ENCODE measurements around the gene GRM5. TPM values are rescaled to one million over a fixed set of nuclear protein-coding genes. Genes with fewer than 3 reads are reported as not detected.
"Not testable (repeated sequence)": the region's sequence is repeated elsewhere in the genome, so short reads cannot be mapped to it uniquely, and the experiment has no call there.

GRM5 gene
- polyA plus RNA-seq, 3 donors from 2014 or later, result not detected

DNA sequence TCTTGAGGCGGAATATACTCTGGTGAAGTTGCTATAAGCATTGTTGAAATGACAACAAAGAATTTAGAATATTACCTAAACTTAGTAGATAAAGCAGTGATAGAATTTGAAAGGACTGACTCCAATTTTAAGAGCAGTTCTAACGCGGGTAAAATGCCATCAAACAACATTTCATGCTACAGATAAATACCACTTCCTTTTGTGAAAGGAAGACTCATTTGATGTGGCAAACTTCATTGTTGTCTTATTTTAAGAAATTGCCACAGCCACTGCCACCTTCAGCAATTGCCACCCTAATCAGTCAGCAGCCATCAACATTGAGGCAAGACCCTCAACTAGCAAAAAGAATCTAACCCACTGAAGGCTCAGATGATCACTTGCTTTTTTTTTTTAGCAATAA lies 220.8 kb downstream of the GRM5 start:
- H3K36me3 Mint-ChIP-seq; H3K27me3 Mint-ChIP-seq (ENCODE audit: low read depth in 3 of 3): not testable (repeated sequence)
- peaks cover 28% of the 10 kb centered on the region in 2 donors for H3K4me1 Mint-ChIP-seq
- peak in 2 of 3 donors; percentile 5 to 14 for DNase-seq
- peak overlapping the region; percentile 16 to 61 (median 40) for H3K4me3 Mint-ChIP-seq
- peak overlapping the region in 2 of 6 donors; percentile 74 to 85 for H3K27ac Mint-ChIP-seq
- peaks cover 2 to 27% (median 6%) of the 10 kb centered on the region in 6 donors for H3K9me3 Mint-ChIP-seq

DNA sequence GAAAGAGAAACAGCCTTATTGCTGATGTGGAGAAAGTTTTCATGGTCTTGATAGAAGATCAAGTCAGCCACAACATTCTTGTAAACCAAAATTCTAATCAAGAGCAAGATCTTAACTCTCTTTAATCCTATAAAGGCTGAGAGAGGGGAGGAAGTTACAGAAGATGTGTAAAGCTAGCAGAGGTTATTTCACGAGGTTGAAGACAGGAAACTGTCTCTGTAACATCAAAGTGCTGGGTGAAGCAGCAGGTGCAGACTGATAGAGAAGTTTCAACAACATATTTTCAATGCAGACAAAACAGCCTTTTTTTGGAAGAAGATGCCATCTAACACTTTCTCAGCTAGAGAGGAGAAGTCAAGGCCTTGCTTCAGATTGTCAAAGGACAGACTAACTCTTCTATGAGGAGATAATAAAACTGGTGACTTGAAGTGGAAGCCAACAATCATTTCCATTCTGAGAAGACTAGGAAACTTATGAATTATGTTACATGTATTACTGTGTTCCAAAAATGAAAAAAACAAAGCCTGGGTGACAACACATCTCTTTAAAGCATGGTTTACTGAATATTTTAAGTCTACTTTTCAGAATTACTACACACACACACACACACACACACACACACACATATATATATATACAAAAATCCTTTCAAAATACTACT lies 221.9 kb downstream of the GRM5 start:
- peaks cover 28% of the 10 kb centered on the region in 2 donors for H3K4me1 Mint-ChIP-seq
- H3K27ac Mint-ChIP-seq, result peak overlapping the region; percentile 2 to 85 (median 74)
- not testable (repeated sequence) for H3K27me3 Mint-ChIP-seq (ENCODE audit: low read depth in 3 of 3); H3K36me3 Mint-ChIP-seq
- peak overlapping the region; percentile 15 to 54 (median 26) for H3K4me3 Mint-ChIP-seq
- DNase-seq, result peak; percentile 14 to 40 (median 32)
- H3K9me3 Mint-ChIP-seq, result peaks cover 2 to 30% (median 7%) of the 10 kb centered on the region in 6 donors

GRCh38 chr11:88838139-88838538 lies 227.6 kb downstream of the GRM5 start:
- peaks cover 2 to 15% (median 6%) of the 10 kb centered on the region in 6 donors for H3K9me3 Mint-ChIP-seq
- H3K27me3 Mint-ChIP-seq (ENCODE audit: low read depth in 3 of 3); H3K27ac Mint-ChIP-seq; DNase-seq; H3K36me3 Mint-ChIP-seq; H3K4me3 Mint-ChIP-seq; H3K4me1 Mint-ChIP-seq: not testable (repeated sequence)

DNA sequence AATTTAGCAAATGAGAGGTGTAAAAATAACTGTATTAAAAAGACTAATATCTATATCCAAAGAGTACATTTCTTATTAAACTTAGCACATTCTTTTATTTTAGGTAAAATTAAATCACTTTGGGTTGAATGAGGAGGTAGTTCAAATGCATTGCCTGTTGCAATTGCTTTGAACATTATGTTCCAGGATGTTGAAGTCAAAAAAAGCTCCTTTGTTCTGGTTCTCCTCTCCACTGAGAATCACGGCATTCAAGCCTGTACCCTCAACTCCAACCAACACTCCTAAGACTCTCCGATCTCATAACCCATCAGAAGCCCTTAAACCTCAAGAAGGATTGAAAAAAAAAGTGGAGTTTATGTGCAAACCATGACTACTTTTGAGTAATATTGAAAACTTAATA lies 230.1 kb downstream of the GRM5 start:
- H3K4me3 Mint-ChIP-seq; H3K36me3 Mint-ChIP-seq; H3K4me1 Mint-ChIP-seq; DNase-seq; H3K27me3 Mint-ChIP-seq (ENCODE audit: low read depth in 3 of 3); H3K27ac Mint-ChIP-seq: not testable (repeated sequence)
- H3K9me3 Mint-ChIP-seq, result peaks cover 2 to 18% (median 5%) of the 10 kb centered on the region in 6 donors

DNA sequence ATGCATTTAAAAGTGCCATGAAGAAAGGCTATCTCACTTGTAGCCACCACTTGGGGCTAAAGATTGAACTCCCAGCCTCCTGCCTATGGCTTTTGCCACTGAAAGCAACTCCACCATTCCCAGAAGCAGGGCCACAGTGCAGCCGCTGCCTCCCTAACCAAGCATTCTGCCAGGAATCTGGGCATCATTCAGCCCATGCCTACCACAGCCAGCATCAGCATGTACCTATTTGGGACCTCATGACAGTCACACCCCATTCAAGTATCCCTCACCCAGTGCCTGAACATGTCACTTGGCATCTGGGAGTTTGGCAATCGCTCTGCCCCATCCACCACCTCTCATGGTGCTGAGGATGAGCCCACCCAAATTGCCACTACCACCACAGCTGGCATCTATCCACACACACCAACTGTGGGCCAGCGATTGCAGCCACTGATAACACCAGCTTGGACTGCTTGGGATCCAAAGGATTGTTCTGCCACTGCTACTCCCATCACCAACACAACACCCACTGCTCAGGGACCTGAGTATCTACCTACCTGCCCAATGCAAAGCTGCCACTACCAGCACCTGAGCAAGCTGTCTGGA lies 234.4 kb downstream of the GRM5 start:
- Mint-ChIP-seq H3K27ac (no peak overlapping the region), H3K27me3 (ENCODE audit: low read depth in 3 of 3) (no peaks in the 10 kb centered on the region), H3K36me3 (no peaks in the 10 kb centered on the region), H3K4me1 (no peaks in the 10 kb centered on the region), H3K9me3 (peaks cover 4 to 22% (median 9%) of the 10 kb centered on the region in 6 donors), H3K4me3 (no peak overlapping the region)
- DNase-seq, result no peak

- DNase-seq, result no peak
- no peak overlapping the region for H3K27ac Mint-ChIP-seq
- H3K4me3 Mint-ChIP-seq, result no peak overlapping the region
- H3K9me3 Mint-ChIP-seq, result peaks cover 0 to 23% (median 8%) of the 10 kb centered on the region in 6 donors
- no peaks in the 10 kb centered on the region for H3K4me1 Mint-ChIP-seq
- H3K36me3 Mint-ChIP-seq, result no peaks in the 10 kb centered on the region
- no peaks in the 10 kb centered on the region for H3K27me3 Mint-ChIP-seq (ENCODE audit: low read depth in 3 of 3)
Measured at GRCh38 chr11:88827018-88827676, 238.6 kb downstream of the GRM5 start.

DNA sequence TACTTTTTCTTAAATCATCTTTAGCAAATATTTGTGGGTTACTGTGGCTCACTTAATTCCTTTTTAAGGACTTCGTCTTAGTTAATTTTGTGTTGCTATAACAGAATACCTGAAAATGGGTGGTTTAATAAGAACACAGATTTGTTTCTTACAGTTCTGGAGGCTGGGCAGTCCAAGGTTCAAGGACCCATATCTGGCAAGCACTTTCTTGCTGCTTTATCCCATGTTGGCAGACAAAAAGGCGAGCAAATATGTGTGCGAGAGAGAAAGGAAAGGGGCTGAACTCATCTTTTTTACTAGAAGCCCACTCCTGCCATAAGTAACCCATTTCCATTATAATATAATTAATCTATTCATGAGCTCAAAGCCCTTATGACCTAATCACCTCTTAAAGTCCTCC lies 246.2 kb downstream of the GRM5 start:
- Mint-ChIP-seq H3K27me3 (ENCODE audit: low read depth in 3 of 3) (peaks cover 0 to 4% (median 0%) of the 10 kb centered on the region in 3 donors), H3K27ac (no peak overlapping the region), H3K4me1 (peaks cover 4 to 11% of the 10 kb centered on the region in 2 donors)

DNA sequence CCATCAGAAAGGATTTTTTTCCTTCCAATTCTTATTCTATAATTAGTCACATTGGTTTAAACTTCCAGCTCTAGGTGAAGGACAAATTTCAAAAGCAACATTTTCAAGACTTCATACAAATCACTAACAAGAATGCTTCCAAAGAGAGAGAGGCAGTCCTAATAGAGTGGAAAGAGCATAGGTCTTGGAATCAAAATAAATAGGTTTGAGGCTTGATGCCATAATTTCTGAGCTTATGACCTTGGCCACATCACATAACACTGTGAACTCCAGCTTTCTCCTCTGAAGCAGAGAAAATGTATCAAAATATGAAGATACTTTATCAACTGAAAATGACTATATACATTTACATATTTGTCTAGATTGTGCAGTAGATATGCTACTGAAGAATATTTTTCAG lies 246.8 kb downstream of the GRM5 start:
- no peak for DNase-seq
- no peak overlapping the region for H3K4me3 Mint-ChIP-seq
- H3K9me3 Mint-ChIP-seq, result peaks cover 0 to 18% (median 8%) of the 10 kb centered on the region in 6 donors
- peaks cover 0 to 4% (median 0%) of the 10 kb centered on the region in 3 donors for H3K27me3 Mint-ChIP-seq (ENCODE audit: low read depth in 3 of 3)
- H3K27ac Mint-ChIP-seq, result no peak overlapping the region
- H3K4me1 Mint-ChIP-seq, result peaks cover 5 to 18% of the 10 kb centered on the region in 2 donors
- H3K36me3 Mint-ChIP-seq, result peaks cover 0 to 5% (median 0%) of the 10 kb centered on the region in 3 donors

More for the DNA sequence above, 246.2 kb downstream of the GRM5 start:
- Mint-ChIP-seq H3K36me3 (peaks cover 0 to 5% (median 0%) of the 10 kb centered on the region in 3 donors), H3K4me3 (no peak overlapping the region), H3K9me3 (peaks cover 0 to 14% (median 7%) of the 10 kb centered on the region in 6 donors)
- DNase-seq, result no peak

- H3K4me1 Mint-ChIP-seq, result peaks cover 9 to 31% of the 10 kb centered on the region in 2 donors
- peaks cover 0 to 4% (median 0%) of the 10 kb centered on the region in 3 donors for H3K27me3 Mint-ChIP-seq (ENCODE audit: low read depth in 3 of 3)
- peak; percentile 13 to 33 (median 18) for DNase-seq
- H3K9me3 Mint-ChIP-seq, result peaks cover 0 to 22% (median 6%) of the 10 kb centered on the region in 6 donors
- peak overlapping the region in 4 of 6 donors; percentile 19 to 65 (median 40) for H3K27ac Mint-ChIP-seq
- H3K36me3 Mint-ChIP-seq, result peaks cover 0 to 5% (median 4%) of the 10 kb centered on the region in 3 donors
- H3K4me3 Mint-ChIP-seq, result peak overlapping the region; percentile 9 to 58 (median 19)
Measured at GRCh38 chr11:88815505-88815904, 250.3 kb downstream of the GRM5 start.

DNA sequence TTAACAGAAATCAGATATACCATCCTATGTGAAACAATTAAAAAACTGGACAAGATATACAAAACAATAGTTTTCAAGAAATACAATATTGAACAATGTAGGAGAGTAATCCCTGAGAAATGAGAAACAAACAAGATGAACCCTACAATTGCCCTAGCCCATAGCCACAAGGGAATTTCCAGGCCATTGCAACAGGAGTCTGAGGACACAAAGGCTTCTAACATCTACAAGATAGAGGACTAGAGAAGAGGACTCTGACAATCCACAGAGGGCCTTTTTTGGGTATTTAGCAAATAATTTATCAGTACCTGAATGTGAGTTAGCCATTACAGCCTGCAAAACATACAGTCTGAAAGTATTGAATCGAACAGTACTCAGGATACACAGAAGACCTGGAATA lies 251.7 kb downstream of the GRM5 start:
- Mint-ChIP-seq H3K27me3 (ENCODE audit: low read depth in 3 of 3) (peaks cover 0 to 4% (median 0%) of the 10 kb centered on the region in 3 donors), H3K36me3 (peaks cover 0 to 5% (median 4%) of the 10 kb centered on the region in 3 donors), H3K27ac (no peak overlapping the region), H3K4me3 (no peak overlapping the region), H3K4me1 (peaks cover 9 to 31% of the 10 kb centered on the region in 2 donors), H3K9me3 (peaks cover 2 to 22% (median 7%) of the 10 kb centered on the region in 6 donors)
- DNase-seq, result no peak

GRCh38 chr11:88813233-88813915 lies 252.4 kb downstream of the GRM5 start:
- DNase-seq, result no peak
- H3K27me3 Mint-ChIP-seq (ENCODE audit: low read depth in 3 of 3), result peaks cover 0 to 4% (median 0%) of the 10 kb centered on the region in 3 donors
- H3K4me1 Mint-ChIP-seq, result peaks cover 9 to 31% of the 10 kb centered on the region in 2 donors
- no peak overlapping the region for H3K27ac Mint-ChIP-seq
- peaks cover 2 to 22% (median 7%) of the 10 kb centered on the region in 6 donors for H3K9me3 Mint-ChIP-seq
- H3K4me3 Mint-ChIP-seq, result no peak overlapping the region
- H3K36me3 Mint-ChIP-seq, result peaks cover 0 to 5% (median 4%) of the 10 kb centered on the region in 3 donors

DNA sequence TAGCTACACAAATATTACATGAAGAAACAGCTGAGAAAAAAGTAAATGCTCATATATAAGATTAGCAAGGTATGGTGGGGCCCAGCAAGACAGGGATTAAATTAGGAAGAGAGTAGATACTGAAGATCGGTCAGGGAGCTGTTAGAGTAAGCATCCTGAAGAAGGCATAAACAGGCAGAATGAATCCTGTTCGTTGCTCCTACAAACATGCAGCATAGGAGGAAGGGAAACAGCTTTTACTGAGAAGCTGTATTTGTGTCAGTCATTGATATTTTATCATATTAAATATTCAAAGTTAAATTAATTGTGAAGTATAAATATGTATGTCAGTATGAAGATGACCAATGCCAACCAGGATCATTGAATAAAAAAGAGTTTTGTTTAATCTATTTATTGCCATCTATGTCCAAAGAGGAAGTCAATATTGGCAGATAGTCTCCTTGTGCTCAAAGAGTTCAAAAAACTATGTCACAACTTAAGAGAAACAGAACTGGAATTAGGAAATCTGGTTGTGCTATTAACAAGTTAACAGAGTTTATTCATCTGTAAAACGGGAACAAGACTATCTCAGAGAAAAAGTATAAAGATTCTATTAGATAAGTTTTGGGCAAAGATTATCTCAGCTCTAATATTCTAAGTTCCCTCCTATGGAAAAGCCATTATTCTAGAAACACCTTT lies 255.2 kb downstream of the GRM5 start:
- Mint-ChIP-seq H3K4me3 (no peak overlapping the region), H3K9me3 (peaks cover 2 to 24% (median 7%) of the 10 kb centered on the region in 6 donors), H3K36me3 (peaks cover 0 to 4% (median 3%) of the 10 kb centered on the region in 3 donors), H3K27ac (no peak overlapping the region), H3K4me1 (peaks cover 9 to 29% of the 10 kb centered on the region in 2 donors), H3K27me3 (ENCODE audit: low read depth in 3 of 3) (peaks cover 0 to 3% (median 0%) of the 10 kb centered on the region in 3 donors)
- DNase-seq, result no peak

GRCh38 chr11:88809126-88809525 lies 256.7 kb downstream of the GRM5 start:
- Mint-ChIP-seq H3K4me1 (peaks cover 5 to 15% of the 10 kb centered on the region in 2 donors), H3K4me3 (no peak overlapping the region), H3K27me3 (ENCODE audit: low read depth in 3 of 3) (peaks cover 0 to 2% (median 0%) of the 10 kb centered on the region in 3 donors), H3K27ac (no peak overlapping the region), H3K9me3 (peaks cover 4 to 15% (median 5%) of the 10 kb centered on the region in 6 donors), H3K36me3 (peaks cover 0 to 4% (median 0%) of the 10 kb centered on the region in 3 donors)
- no peak for DNase-seq

Measured in immature natural killer cell (primary cell).